ENCODE data around the gene RBMX. TPM values are rescaled to one million over a fixed set of nuclear protein-coding genes. Genes with fewer than 3 reads are reported as not detected.

Gene RBMX
- total RNA-seq, 4 donors from 2014 or later, result 158 to 329 (median 317) TPM

- Histone ChIP-seq H3K27me3 (no peaks in the 10 kb centered on the region), H3K4me1 (no peaks in the 10 kb centered on the region), H3K36me3 (peaks cover 0 to 17% of the 10 kb centered on the region in 2 donors), H3K4me3 (no peak overlapping the region), H3K9me3 (no peaks in the 10 kb centered on the region), H3K27ac (no peak overlapping the region)
- TF ChIP-seq POLR2AphosphoS5 (IDR thresholded peaks at IDR 0.05) (no peak), EP300 (IDR thresholded peaks at IDR 0.05) (no peak), POLR2A (IDR thresholded peaks at IDR 0.05) (no peak)
- TF ChIP-seq, protein P1, sequence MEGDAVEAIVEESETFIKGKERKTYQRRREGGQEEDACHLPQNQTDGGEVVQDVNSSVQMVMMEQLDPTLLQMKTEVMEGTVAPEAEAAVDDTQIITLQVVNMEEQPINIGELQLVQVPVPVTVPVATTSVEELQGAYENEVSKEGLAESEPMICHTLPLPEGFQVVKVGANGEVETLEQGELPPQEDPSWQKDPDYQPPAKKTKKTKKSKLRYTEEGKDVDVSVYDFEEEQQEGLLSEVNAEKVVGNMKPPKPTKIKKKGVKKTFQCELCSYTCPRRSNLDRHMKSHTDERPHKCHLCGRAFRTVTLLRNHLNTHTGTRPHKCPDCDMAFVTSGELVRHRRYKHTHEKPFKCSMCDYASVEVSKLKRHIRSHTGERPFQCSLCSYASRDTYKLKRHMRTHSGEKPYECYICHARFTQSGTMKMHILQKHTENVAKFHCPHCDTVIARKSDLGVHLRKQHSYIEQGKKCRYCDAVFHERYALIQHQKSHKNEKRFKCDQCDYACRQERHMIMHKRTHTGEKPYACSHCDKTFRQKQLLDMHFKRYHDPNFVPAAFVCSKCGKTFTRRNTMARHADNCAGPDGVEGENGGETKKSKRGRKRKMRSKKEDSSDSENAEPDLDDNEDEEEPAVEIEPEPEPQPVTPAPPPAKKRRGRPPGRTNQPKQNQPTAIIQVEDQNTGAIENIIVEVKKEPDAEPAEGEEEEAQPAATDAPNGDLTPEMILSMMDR (IDR thresholded peaks at IDR 0.05), result no peak
- WGBS, 2 donors (ENCODE audit: low coverage in 1 of 2), result 67 to 80% methylated on average over 1 of the region's 1 CpG
- ATAC-seq, result no peak
Observed at GRCh38 chrX:136828830-136829229, 51.7 kb downstream of the RBMX start.

GRCh38 chrX:136827026-136827425, 53.5 kb downstream of the RBMX start:
- Histone ChIP-seq H3K9me3 (no peaks in the 10 kb centered on the region), H3K27ac (no peak overlapping the region), H3K27me3 (no peaks in the 10 kb centered on the region), H3K4me3 (no peak overlapping the region), H3K36me3 (peaks cover 0 to 13% of the 10 kb centered on the region in 2 donors), H3K4me1 (no peaks in the 10 kb centered on the region)
- TF ChIP-seq POLR2A (IDR thresholded peaks at IDR 0.05), result no peak
- TF ChIP-seq, protein P1 (IDR thresholded peaks at IDR 0.05), result no peak
- TF ChIP-seq EP300 (IDR thresholded peaks at IDR 0.05), result no peak
- no peak for TF ChIP-seq POLR2AphosphoS5 (IDR thresholded peaks at IDR 0.05)
- no peak for ATAC-seq
- WGBS, 2 donors (ENCODE audit: low coverage in 1 of 2), result 40 to 80% methylated on average over 2 to 3 of the region's 3 CpGs

GRCh38 chrX:136825771-136826170, 54.8 kb downstream of the RBMX start:
- no peaks in the 10 kb centered on the region for H3K9me3 ChIP-seq
- H3K27ac ChIP-seq, result no peak overlapping the region
- 64 to 84% methylated on average over 1 to 2 of the region's 2 CpGs for WGBS, 2 donors (ENCODE audit: low coverage in 1 of 2)
- H3K4me1 ChIP-seq, result no peaks in the 10 kb centered on the region
- H3K36me3 ChIP-seq, result peaks cover 0 to 14% of the 10 kb centered on the region in 2 donors
- H3K27me3 ChIP-seq, result no peaks in the 10 kb centered on the region
- ATAC-seq, result no peak
- no peak overlapping the region for H3K4me3 ChIP-seq
- no peak for TF ChIP-seq EP300 (IDR thresholded peaks at IDR 0.05)
- TF ChIP-seq POLR2AphosphoS5 (IDR thresholded peaks at IDR 0.05), result no peak
- TF ChIP-seq POLR2A (IDR thresholded peaks at IDR 0.05), result no peak
- TF ChIP-seq, protein P1 (IDR thresholded peaks at IDR 0.05), result no peak

Small RNA genes lying within 50 kb of the gene (small RNA-seq; reads per million reads assigned to genes)
- 0 reads per million in 4 donors for gene SNORD61

Other genes with a start within 250 kb of the RBMX start
- under 1 TPM in 2 of 4 donors, not detected in 2; 0.15 to 0.40 TPM for gene CD40LG, start 232.6 kb downstream of the RBMX start, total RNA-seq
- 10 to 100 TPM; 14.2 to 18.5 (median 16.3) TPM for gene ARHGEF6, start 99.8 kb downstream of the RBMX start, total RNA-seq
- gene GPR101, start 153.3 kb upstream of the RBMX start, total RNA-seq, result not detected